SK-N-SH treated with all-trans-retinoic acid at 6 μM for 48 hours (cell line): ENCODE data around the gene CHRNA4.

Experiments used
- BACH2 ChIP-seq: fragments of 250-450 bp; sonication (Bioruptor Pico); IDR thresholded peaks from 2 replicates; pipeline ENCODE4 v1.9.0; 2021; ENCODE audit warnings: mild to moderate bottlenecking, borderline replicate concordance
- GLIS3 ChIP-seq: fragments of 250-450 bp; sonication (Bioruptor Pico); IDR thresholded peaks from 2 replicates; pipeline ENCODE4 v1.5.0; 2020; ENCODE audit warnings: mild to moderate bottlenecking, moderate library complexity
- ISL1 ChIP-seq: fragments of 250-450 bp; sonication (Bioruptor Pico); IDR thresholded peaks from 2 replicates; pipeline ENCODE4 v2.1.2; 2022; ENCODE audit warnings: mild to moderate bottlenecking, moderate library complexity
- OSR1 ChIP-seq: fragments of 250-450 bp; sonication (Bioruptor Pico); IDR thresholded peaks from 2 replicates; pipeline ENCODE4 v1.8.0; 2022; ENCODE audit warnings: moderate library complexity, mild to moderate bottlenecking, inconsistent platforms
- ZFP3 ChIP-seq: fragments of 250-450 bp; sonication (Bioruptor Pico); IDR thresholded peaks from 2 replicates; pipeline ENCODE4 v1.5.0; 2020; ENCODE audit warnings: mild to moderate bottlenecking, moderate library complexity
- ZFP30 ChIP-seq: fragments of 450-650 bp; formaldehyde crosslinking; IDR thresholded peaks from 2 replicates; pipeline ENCODE4 v1.5.0; 2022; ENCODE audit warnings: mild to moderate bottlenecking, moderate library complexity
- ZNF8 ChIP-seq: fragments of 450-650 bp; formaldehyde crosslinking; IDR thresholded peaks from 2 replicates; pipeline ENCODE4 v1.5.0; 2020; ENCODE audit warnings: mild to moderate bottlenecking, moderate library complexity
- TF ChIP-seq, protein P1 (sequence below): fragments of 250-450 bp; sonication (Bioruptor Pico); IDR thresholded peaks from 2 replicates; pipeline ENCODE4 v1.8.0; 2020; ENCODE audit warnings: mild to moderate bottlenecking, moderate library complexity, borderline replicate concordance
- TF ChIP-seq, protein P2 (sequence below): fragments of 250-450 bp; sonication (Bioruptor Pico); IDR thresholded peaks from 2 replicates; pipeline ENCODE4 v1.5.1; 2020; ENCODE audit warnings: low read depth, mild to moderate bottlenecking, moderate library complexity
- TF ChIP-seq, protein P3 (sequence below): fragments of 250-450 bp; sonication (Bioruptor Pico); IDR thresholded peaks from 2 replicates; pipeline ENCODE4 v1.8.0; 2021; ENCODE audit warnings: low read depth, mild to moderate bottlenecking, moderate library complexity, borderline replicate concordance

DNA sequence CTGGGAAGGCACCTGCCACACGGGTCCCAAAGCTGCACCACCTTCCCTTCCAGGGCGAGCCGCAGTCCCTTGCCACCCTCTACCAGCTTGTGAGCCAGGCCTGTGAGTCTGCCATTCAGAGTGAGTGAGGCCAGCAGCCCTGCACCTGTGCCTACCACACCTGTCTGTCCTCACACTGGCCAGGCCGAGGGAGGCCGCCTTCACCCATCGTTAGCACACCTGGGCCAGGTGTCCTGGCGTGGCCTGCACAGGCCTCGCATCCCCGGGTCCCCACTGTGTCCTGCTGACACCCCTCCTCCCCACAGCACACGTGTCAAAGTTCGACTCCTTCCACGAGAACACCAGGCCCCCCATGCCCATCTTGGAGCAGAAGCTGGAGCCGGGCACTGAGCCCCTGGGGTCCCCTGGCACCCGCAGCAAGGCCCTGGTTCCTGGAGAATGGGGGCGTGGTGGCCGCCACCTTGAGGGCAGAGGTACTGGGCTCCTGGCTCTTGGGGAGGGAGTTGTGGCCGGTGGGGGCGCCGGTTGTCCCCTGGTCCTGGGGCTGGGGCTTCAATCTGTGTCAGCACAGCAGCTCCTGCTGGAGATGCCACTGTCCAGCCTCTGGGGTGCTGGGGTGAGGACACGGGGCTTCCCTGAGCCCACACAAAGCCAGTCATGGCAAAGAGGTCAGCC is 33.0 kb downstream of the CHRNA4 start:
- TF ChIP-seq ZFP30 (CRISPR knock-in tag) (no peak), ZFP3 (CRISPR knock-in tag) (no peak), BACH2 (no peak), GLIS3 (CRISPR knock-in tag) (no peak), OSR1 (no peak), ZNF8 (CRISPR knock-in tag) (no peak), ISL1 (CRISPR knock-in tag) (no peak)
- TF ChIP-seq, protein P1, sequence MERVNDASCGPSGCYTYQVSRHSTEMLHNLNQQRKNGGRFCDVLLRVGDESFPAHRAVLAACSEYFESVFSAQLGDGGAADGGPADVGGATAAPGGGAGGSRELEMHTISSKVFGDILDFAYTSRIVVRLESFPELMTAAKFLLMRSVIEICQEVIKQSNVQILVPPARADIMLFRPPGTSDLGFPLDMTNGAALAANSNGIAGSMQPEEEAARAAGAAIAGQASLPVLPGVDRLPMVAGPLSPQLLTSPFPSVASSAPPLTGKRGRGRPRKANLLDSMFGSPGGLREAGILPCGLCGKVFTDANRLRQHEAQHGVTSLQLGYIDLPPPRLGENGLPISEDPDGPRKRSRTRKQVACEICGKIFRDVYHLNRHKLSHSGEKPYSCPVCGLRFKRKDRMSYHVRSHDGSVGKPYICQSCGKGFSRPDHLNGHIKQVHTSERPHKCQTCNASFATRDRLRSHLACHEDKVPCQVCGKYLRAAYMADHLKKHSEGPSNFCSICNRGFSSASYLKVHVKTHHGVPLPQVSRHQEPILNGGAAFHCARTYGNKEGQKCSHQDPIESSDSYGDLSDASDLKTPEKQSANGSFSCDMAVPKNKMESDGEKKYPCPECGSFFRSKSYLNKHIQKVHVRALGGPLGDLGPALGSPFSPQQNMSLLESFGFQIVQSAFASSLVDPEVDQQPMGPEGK (CRISPR knock-in tag): no peak
- TF ChIP-seq, protein P2, sequence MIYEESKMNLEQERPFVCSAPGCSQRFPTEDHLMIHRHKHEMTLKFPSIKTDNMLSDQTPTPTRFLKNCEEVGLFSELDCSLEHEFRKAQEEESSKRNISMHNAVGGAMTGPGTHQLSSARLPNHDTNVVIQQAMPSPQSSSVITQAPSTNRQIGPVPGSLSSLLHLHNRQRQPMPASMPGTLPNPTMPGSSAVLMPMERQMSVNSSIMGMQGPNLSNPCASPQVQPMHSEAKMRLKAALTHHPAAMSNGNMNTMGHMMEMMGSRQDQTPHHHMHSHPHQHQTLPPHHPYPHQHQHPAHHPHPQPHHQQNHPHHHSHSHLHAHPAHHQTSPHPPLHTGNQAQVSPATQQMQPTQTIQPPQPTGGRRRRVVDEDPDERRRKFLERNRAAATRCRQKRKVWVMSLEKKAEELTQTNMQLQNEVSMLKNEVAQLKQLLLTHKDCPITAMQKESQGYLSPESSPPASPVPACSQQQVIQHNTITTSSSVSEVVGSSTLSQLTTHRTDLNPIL (CRISPR knock-in tag): no peak
- TF ChIP-seq, protein P3, sequence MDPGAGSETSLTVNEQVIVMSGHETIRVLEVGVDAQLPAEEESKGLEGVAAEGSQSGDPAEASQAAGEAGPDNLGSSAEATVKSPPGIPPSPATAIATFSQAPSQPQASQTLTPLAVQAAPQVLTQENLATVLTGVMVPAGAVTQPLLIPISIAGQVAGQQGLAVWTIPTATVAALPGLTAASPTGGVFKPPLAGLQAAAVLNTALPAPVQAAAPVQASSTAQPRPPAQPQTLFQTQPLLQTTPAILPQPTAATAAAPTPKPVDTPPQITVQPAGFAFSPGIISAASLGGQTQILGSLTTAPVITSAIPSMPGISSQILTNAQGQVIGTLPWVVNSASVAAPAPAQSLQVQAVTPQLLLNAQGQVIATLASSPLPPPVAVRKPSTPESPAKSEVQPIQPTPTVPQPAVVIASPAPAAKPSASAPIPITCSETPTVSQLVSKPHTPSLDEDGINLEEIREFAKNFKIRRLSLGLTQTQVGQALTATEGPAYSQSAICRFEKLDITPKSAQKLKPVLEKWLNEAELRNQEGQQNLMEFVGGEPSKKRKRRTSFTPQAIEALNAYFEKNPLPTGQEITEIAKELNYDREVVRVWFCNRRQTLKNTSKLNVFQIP (CRISPR knock-in tag): no peak
